Calu3 (cell line): ENCODE data around the gene SNTG2. TPM values are rescaled to one million over a fixed set of nuclear protein-coding genes. Genes with fewer than 3 reads are reported as not detected.

Source experiments
- BruUV-seq: library from RNA; stranded (reverse); fragments of 400-500 nt; replicated peaks from 2 replicates; lab custom pipeline; 2021; lab: Mats Ljungman, UMichigan
- CTCF ChIA-PET: fragments of 300-600 bp; sonication (Branson Sonifier 250); formaldehyde crosslinking; loops from one replicate; lab custom pipeline; 2022; ENCODE audit warnings: antibody characterized with exemption; lab: Charles Lee
- DNase-seq: peaks from one replicate; pipeline ENCODE4 v3.0.0; 2022
- H3K27ac Mint-ChIP-seq: one replicate; pipeline ENCODE4 v1.8.0; 2022; ENCODE audit warnings: mixed read lengths; ENCODE audit not compliant: unreplicated experiment
- H3K27me3 Mint-ChIP-seq: one replicate; pipeline ENCODE4 v1.8.0; 2022; ENCODE audit warnings: mixed read lengths; ENCODE audit not compliant: unreplicated experiment
- H3K36me3 Mint-ChIP-seq: one replicate; pipeline ENCODE4 v1.8.0; 2022; ENCODE audit warnings: mild to moderate bottlenecking, moderate library complexity, mixed read lengths; ENCODE audit not compliant: insufficient read depth, unreplicated experiment
- H3K4me1 Mint-ChIP-seq: one replicate; pipeline ENCODE4 v1.8.0; 2022; ENCODE audit warnings: mild to moderate bottlenecking, low read depth, mixed read lengths; ENCODE audit not compliant: unreplicated experiment
- H3K4me3 Mint-ChIP-seq: one replicate; pipeline ENCODE4 v1.8.0; 2022; ENCODE audit warnings: mild to moderate bottlenecking, low read depth, moderate library complexity, mixed read lengths; ENCODE audit not compliant: unreplicated experiment
- H3K9me3 Mint-ChIP-seq: one replicate; pipeline ENCODE4 v1.8.0; 2022; ENCODE audit warnings: low read depth, mixed read lengths; ENCODE audit not compliant: unreplicated experiment
- intact Hi-C: fragments of 100-400 bp; cut with micrococcal nuclease; formaldehyde crosslinking; loops from one replicate; pipeline ENCODE4 v1.10.0; 2022; ENCODE audit not compliant: unreplicated experiment
- total RNA-seq: library from RNA; stranded (reverse); gene quantifications from 2 replicates; pipeline ENCODE4 v1.2.3, GENCODE V29; 2022
- TF ChIP-seq, protein P1 (sequence below): fragments of 200-600 bp; IDR thresholded peaks from one replicate; pipeline ENCODE4 v1.8.0; 2022; ENCODE audit warnings: antibody characterized with exemption; ENCODE audit not compliant: unreplicated experiment

SNTG2 gene
- total RNA-seq, 1 experiment from 2014 or later = not detected

DNA sequence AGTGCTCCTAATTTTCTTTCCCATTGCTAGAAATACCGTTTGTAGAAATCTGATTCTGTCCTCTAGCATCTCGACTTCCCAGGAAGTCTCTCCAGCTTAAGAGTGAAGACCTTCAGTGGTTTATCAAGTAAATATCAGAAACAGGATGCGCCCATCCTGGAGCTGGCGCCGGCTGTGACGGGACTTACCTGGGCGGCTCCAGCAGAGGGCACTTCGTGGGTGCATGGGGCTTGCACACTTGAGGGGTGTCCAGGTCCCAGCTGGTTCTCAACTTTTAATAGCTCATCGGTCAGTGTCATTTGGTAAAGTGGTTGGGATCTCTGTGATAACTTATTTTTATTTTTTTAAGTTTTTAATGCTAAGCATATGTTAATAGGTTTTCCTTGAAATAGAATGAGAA lies 295.6 kb downstream of the SNTG2 start:
- intact Hi-C loops = no loop called here
- peaks cover 13% of the 10 kb centered on the region for H3K9me3 Mint-ChIP-seq
- DNase-seq = no peak

DNA sequence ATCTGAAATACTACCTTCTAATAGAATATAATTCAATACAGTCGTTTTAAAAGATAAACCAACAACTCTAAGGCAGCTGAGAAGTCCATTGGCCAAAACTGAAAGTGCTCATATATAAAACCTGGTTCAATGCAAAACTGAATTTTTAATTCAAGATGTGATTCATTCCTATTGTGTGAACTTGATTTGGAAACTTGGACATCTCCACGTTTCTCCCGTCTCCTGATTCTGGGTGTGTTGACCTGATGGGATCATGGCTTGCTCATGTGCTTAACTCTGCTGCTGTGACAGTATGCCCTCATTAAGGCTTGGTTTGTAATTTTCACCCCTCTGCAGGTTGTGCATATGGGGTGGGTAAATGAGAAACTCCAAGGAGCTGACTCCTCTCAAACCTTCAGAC lies 296.3 kb downstream of the SNTG2 start:
- TF ChIP-seq, protein P1, sequence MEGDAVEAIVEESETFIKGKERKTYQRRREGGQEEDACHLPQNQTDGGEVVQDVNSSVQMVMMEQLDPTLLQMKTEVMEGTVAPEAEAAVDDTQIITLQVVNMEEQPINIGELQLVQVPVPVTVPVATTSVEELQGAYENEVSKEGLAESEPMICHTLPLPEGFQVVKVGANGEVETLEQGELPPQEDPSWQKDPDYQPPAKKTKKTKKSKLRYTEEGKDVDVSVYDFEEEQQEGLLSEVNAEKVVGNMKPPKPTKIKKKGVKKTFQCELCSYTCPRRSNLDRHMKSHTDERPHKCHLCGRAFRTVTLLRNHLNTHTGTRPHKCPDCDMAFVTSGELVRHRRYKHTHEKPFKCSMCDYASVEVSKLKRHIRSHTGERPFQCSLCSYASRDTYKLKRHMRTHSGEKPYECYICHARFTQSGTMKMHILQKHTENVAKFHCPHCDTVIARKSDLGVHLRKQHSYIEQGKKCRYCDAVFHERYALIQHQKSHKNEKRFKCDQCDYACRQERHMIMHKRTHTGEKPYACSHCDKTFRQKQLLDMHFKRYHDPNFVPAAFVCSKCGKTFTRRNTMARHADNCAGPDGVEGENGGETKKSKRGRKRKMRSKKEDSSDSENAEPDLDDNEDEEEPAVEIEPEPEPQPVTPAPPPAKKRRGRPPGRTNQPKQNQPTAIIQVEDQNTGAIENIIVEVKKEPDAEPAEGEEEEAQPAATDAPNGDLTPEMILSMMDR = no peak
- CTCF ChIA-PET = no interaction called here
- no TSS peak for BruUV-seq
- H3K4me3 Mint-ChIP-seq = no peak overlapping the region
- no peak for DNase-seq
- no peaks in the 10 kb centered on the region for H3K36me3 Mint-ChIP-seq
- H3K27ac Mint-ChIP-seq = no peak overlapping the region
- no peaks in the 10 kb centered on the region for H3K4me1 Mint-ChIP-seq
- intact Hi-C loops = no loop called here
- peaks cover 18% of the 10 kb centered on the region for H3K9me3 Mint-ChIP-seq
- no peaks in the 10 kb centered on the region for H3K27me3 Mint-ChIP-seq

More for the DNA sequence above, 295.6 kb downstream of the SNTG2 start:
- Mint-ChIP-seq H3K27ac (no peak overlapping the region), H3K4me1 (no peaks in the 10 kb centered on the region), H3K36me3 (no peaks in the 10 kb centered on the region), H3K4me3 (no peak overlapping the region), H3K27me3 (no peaks in the 10 kb centered on the region)
- TF ChIP-seq, protein P1 = no peak
- BruUV-seq = no TSS peak
- CTCF ChIA-PET = no interaction called here

DNA sequence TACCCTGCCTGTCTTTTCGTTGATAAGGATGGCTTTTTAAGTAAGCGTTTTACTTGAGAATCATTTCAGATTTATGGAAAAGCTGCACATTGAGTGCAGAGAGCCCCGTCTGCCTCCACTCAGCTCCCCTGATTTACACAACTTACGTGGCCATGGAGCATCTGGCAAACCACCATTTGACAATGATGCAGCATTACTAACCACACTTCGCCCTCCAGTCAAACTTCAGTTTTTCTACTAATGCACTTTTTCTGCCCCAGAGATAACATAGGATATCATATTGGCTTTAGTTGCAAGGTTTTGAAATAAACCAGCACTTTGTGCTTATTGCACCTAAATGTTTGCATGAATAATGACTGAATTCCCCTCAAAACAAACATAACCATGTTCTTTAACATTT lies 297.5 kb downstream of the SNTG2 start:
- no peak for DNase-seq
- CTCF ChIA-PET = no interaction called here
- Mint-ChIP-seq H3K27ac (no peak overlapping the region), H3K4me3 (no peak overlapping the region), H3K9me3 (peaks cover 15% of the 10 kb centered on the region), H3K36me3 (no peaks in the 10 kb centered on the region), H3K4me1 (no peaks in the 10 kb centered on the region), H3K27me3 (no peaks in the 10 kb centered on the region)
- intact Hi-C loops = no loop called here
- BruUV-seq = no TSS peak
- TF ChIP-seq, protein P1 = no peak

DNA sequence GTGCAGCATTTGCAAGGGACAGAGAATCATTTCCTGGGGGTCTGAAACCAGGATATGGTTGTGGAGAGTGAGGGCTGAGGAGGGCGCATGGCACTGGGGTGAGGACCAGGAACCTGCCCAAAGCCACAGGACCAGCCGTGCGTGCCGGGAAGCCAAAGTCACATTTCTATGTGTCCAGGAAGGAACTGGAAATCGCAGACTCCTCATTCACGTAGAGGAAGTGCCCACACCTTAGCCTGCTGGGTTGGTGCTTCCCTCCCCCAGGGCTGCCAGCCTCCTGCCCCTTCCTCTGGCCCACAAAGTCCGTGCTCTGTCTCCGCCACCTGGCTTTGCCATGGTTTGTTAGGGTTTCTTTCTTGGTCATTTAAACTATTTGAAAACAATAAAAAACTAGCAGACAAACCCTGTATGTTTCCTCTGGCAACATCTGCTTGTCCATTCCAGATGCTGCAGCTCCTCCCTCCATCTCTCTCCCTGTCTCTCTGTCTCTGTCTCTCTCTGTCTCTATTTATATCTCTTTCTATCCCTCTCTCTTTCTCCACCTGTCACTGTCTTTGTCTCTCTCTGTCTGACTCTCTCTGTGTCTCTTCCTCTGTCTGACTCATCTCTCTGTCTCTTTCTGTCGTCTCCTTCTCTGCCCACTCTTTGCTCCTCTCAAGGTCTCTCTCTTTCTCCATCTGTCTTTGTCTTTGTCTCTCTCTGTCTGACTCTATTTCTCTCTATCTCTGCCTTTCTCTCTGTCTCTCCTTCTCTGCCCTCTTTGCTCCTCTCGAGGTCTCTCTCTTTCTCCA lies 299.4 kb downstream of the SNTG2 start:
- no peak overlapping the region for H3K4me3 Mint-ChIP-seq
- peaks cover 21% of the 10 kb centered on the region for H3K9me3 Mint-ChIP-seq
- no TSS peak for BruUV-seq
- TF ChIP-seq, protein P1 = no peak
- no peaks in the 10 kb centered on the region for H3K4me1 Mint-ChIP-seq
- DNase-seq = no peak
- H3K36me3 Mint-ChIP-seq = no peaks in the 10 kb centered on the region
- CTCF ChIA-PET = no interaction called here
- intact Hi-C loops = no loop called here
- H3K27me3 Mint-ChIP-seq = no peaks in the 10 kb centered on the region
- H3K27ac Mint-ChIP-seq = no peak overlapping the region
